DND-41 (cell line): ENCODE data around the gene TP53BP1.
A peak's percentile ranks its signal among the peaks of the same experiment; 100 is the strongest.

Experiments used
- ATAC-seq: fragments of 200-7000 bp; cut with Tn5 transposase; 3 replicates; pipeline ENCODE4 v1.9.1; 2021; ENCODE audit warnings: low read depth; ENCODE audit not compliant: insufficient read depth
- DNase-seq: peaks from one replicate; pipeline ENCODE4 v3.0.0-alpha.2; 2020
- H2AFZ ChIP-seq: 2 replicates; pipeline ENCODE4 v1.6.0; 2012; ENCODE audit warnings: low read depth, low read length
- H3K27ac ChIP-seq: 2 replicates; pipeline ENCODE4 v1.5.1; 2012; ENCODE audit warnings: low read length, inconsistent platforms
- H3K27me3 ChIP-seq: fragments of 200-600 bp; sonication (generic); 2 replicates; pipeline ENCODE4 v1.6.0; 2012; ENCODE audit warnings: low read length, mild to moderate bottlenecking, inconsistent platforms; ENCODE audit not compliant: insufficient read depth, poor library complexity
- H3K36me3 ChIP-seq: 2 replicates; pipeline ENCODE4 v1.5.1; 2012; ENCODE audit warnings: low read length, inconsistent platforms; ENCODE audit not compliant: insufficient read depth
- H3K4me1 ChIP-seq: 2 replicates; pipeline ENCODE4 v1.5.1; 2012; ENCODE audit warnings: mild to moderate bottlenecking, low read length; ENCODE audit not compliant: insufficient read depth
- H3K4me2 ChIP-seq: 2 replicates; pipeline ENCODE4 v1.6.0; 2012; ENCODE audit warnings: mild to moderate bottlenecking, moderate library complexity, low read length, inconsistent platforms; ENCODE audit not compliant: insufficient read depth
- H3K4me3 ChIP-seq, 2 experiments: fragments of 200-600 bp in 1 of 2; shearing (Covaris generic) in 1 of 2; 2 replicates each; pipeline ENCODE4 v1.5.1; 2012 to 2016; ENCODE audit warnings: inconsistent platforms in 2 of 2, low read length in 2 of 2, mild to moderate bottlenecking in 2 of 2, low read depth in 1 of 2, moderate library complexity in 1 of 2
- H3K79me2 ChIP-seq: 2 replicates; pipeline ENCODE4 v1.6.0; 2012; ENCODE audit warnings: low read length, inconsistent platforms; ENCODE audit not compliant: insufficient read depth
- H3K9ac ChIP-seq: 2 replicates; pipeline ENCODE4 v1.6.0; 2012; ENCODE audit warnings: low read depth, mild to moderate bottlenecking, inconsistent platforms, low read length, moderate library complexity
- H3K9me3 ChIP-seq: 2 replicates; pipeline ENCODE4 v1.5.1; 2012; ENCODE audit warnings: low read length, moderate library complexity, mild to moderate bottlenecking, inconsistent platforms; ENCODE audit not compliant: insufficient read depth, severe bottlenecking
- H4K20me1 ChIP-seq: 2 replicates; pipeline ENCODE4 v1.6.0; 2012; ENCODE audit warnings: low read length; ENCODE audit not compliant: insufficient read depth
- CTCF ChIP-seq: IDR thresholded peaks from 2 replicates; pipeline ENCODE4 v1.5.1; 2012; ENCODE audit warnings: borderline replicate concordance, low read length, moderate library complexity, mild to moderate bottlenecking; ENCODE audit not compliant: poor library complexity, severe bottlenecking; ENCODE audit errors: extremely low read depth
- EZH2 ChIP-seq: IDR thresholded peaks from 3 replicates; pipeline ENCODE4 v1.6.1; 2012; ENCODE audit warnings: borderline replicate concordance, low read depth, mild to moderate bottlenecking, moderate library complexity, low read length, inconsistent platforms; ENCODE audit not compliant: severe bottlenecking

The TP53BP1 gene

GRCh38 chr15:43370975-43371974 is 121.7 kb downstream of the TP53BP1 start, which contains the start of the genes TUBGCP4 and ZSCAN29:
TUBGCP4 (plus strand) TSS chr15:43371101; CDS start chr15:43371355, 254 bp downstream.
ZSCAN29 (minus strand) TSS chr15:43371043; CDS start chr15:43369913, 1,130 bp downstream.
- Histone ChIP-seq H3K9ac (peak within 1 kb of the TSS; percentile 76), H4K20me1 (peaks cover 1% of the 10 kb centered on the region; the same call in 1 of the 2 replicates), H3K4me2 (peak within 1 kb of the TSS; percentile 99), H3K4me3 (peak within 1 kb of the TSS; percentile 93 to 97), H3K9me3 (no peaks in the 10 kb centered on the region), H3K36me3 (peaks cover 24% of the 10 kb centered on the region), H3K79me2 (peaks cover 69% of the 10 kb centered on the region), H2AFZ (peak within 1 kb of the TSS; percentile 83), H3K4me1 (peaks cover 51% of the 10 kb centered on the region), H3K27me3 (no peaks in the 10 kb centered on the region), H3K27ac (peak within 1 kb of the TSS; percentile 81)
- no peak for TF ChIP-seq EZH2
- TF ChIP-seq CTCF: peak; percentile 34
- ATAC-seq: peak; percentile 85
- peak; percentile 83 for DNase-seq

- no peak for DNase-seq
- Histone ChIP-seq H3K4me3 (peak overlapping the region; percentile 93 to 97), H3K4me2 (peak overlapping the region; percentile 99), H3K27me3 (no peaks in the 10 kb centered on the region), H3K4me1 (peaks cover 60% of the 10 kb centered on the region), H2AFZ (peak overlapping the region; percentile 83), H3K36me3 (peaks cover 27% of the 10 kb centered on the region), H3K9me3 (no peaks in the 10 kb centered on the region), H4K20me1 (no peaks in the 10 kb centered on the region), H3K79me2 (peaks cover 70% of the 10 kb centered on the region), H3K27ac (peak overlapping the region; percentile 81), H3K9ac (peak overlapping the region; percentile 76)
- TF ChIP-seq EZH2: no peak
- ATAC-seq: peak; percentile 32
Measured at GRCh38 chr15:43370310-43370974, 122.5 kb downstream of the TP53BP1 start.

GRCh38 chr15:43361313-43361903 is 131.5 kb downstream of the TP53BP1 start:
- Histone ChIP-seq H3K27ac (no peak overlapping the region), H3K9ac (no peak overlapping the region), H3K4me2 (no peak overlapping the region), H3K79me2 (peaks cover 7% of the 10 kb centered on the region; the same call in 1 of the 2 replicates), H3K9me3 (peaks cover 19% of the 10 kb centered on the region), H3K4me1 (peaks cover 24% of the 10 kb centered on the region), H3K27me3 (no peaks in the 10 kb centered on the region), H3K36me3 (peaks cover 74% of the 10 kb centered on the region), H4K20me1 (no peaks in the 10 kb centered on the region), H3K4me3 (no peak overlapping the region), H2AFZ (no peak overlapping the region)
- TF ChIP-seq CTCF (no peak), EZH2 (no peak)
- ATAC-seq (no peak), DNase-seq (no peak)
